HepG2 (cell line): Measurements from ENCODE around the gene CBLN3. TPM values are rescaled to one million over a fixed set of nuclear protein-coding genes. Genes with fewer than 3 reads are reported as not detected.

Experiments used
- AGO2 ChIP-seq: fragments of 200-400 bp; formaldehyde crosslinking; optimal IDR thresholded peaks from 2 replicates; pipeline ENCODE3; 2017; ENCODE audit warnings: mild to moderate bottlenecking, low read depth, low read length, moderate library complexity
- CBX1 ChIP-seq: IDR thresholded peaks from one replicate; pipeline ENCODE4 v1.6.1; 2016; ENCODE audit warnings: antibody characterized with exemption, low read depth
- DR1 ChIP-seq: sonication (generic); formaldehyde crosslinking; IDR thresholded peaks from 2 replicates; pipeline ENCODE4 v1.8.0; 2021; ENCODE audit warnings: mild to moderate bottlenecking, missing genetic modification reagents, inconsistent platforms
- EZH2 ChIP-seq: conservative IDR thresholded peaks from 2 replicates; pipeline ENCODE4 v1.6.1; 2012; ENCODE audit warnings: mild to moderate bottlenecking, low read depth, low read length, moderate library complexity
- IKZF4 ChIP-seq: sonication (generic); formaldehyde crosslinking; IDR thresholded peaks from 2 replicates; pipeline ENCODE4 v1.5.1; 2020; ENCODE audit warnings: borderline replicate concordance, mild to moderate bottlenecking, low read depth, missing genetic modification reagents; ENCODE audit errors: not compliant biosample characterization
- KLF6 ChIP-seq: IDR thresholded peaks from 2 replicates; pipeline ENCODE4 v1.8.0; 2016; ENCODE audit warnings: missing biosample characterization, missing genetic modification reagents
- MAFF ChIP-seq: IDR thresholded peaks from 2 replicates; pipeline ENCODE4 v1.6.1; 2011; ENCODE audit warnings: low read depth, low read length, improper control_type of control experiment
- NR2F6 ChIP-seq, 2 experiments: IDR thresholded peaks; 2 replicates each; pipeline ENCODE4 v1.6.1; 2016; ENCODE audit warnings: antibody characterized with exemption in 1 of 2, mild to moderate bottlenecking in 1 of 2
- ZFP91 ChIP-seq: sonication (generic); formaldehyde crosslinking; IDR thresholded peaks from 2 replicates; pipeline ENCODE4 v1.9.0; 2022; ENCODE audit warnings: missing genetic modification reagents, mild to moderate bottlenecking, borderline replicate concordance
- ZMYM3 ChIP-seq: sonication (generic); formaldehyde crosslinking; IDR thresholded peaks from 2 replicates; pipeline ENCODE4 v1.5.1; 2020; ENCODE audit warnings: mild to moderate bottlenecking, missing genetic modification reagents
- ZNF20 ChIP-seq: sonication (generic); formaldehyde crosslinking; IDR thresholded peaks from 2 replicates; pipeline ENCODE4 v1.4.0; 2020; ENCODE audit warnings: mild to moderate bottlenecking, moderate library complexity, missing genetic modification reagents
- ZNF33A ChIP-seq: sonication (generic); formaldehyde crosslinking; IDR thresholded peaks from 2 replicates; pipeline ENCODE4 v1.5.1; 2020; ENCODE audit warnings: missing genetic modification reagents, mild to moderate bottlenecking, moderate library complexity, borderline replicate concordance
- ZNF546 ChIP-seq: sonication (generic); formaldehyde crosslinking; conservative IDR thresholded peaks from 2 replicates; pipeline ENCODE4 v1.8.1; 2023; ENCODE audit warnings: mild to moderate bottlenecking, missing genetic modification reagents
- ZNF749 ChIP-seq: sonication (generic); formaldehyde crosslinking; IDR thresholded peaks from 2 replicates; pipeline ENCODE4 v1.8.0; 2022; ENCODE audit warnings: mild to moderate bottlenecking, missing genetic modification reagents, moderate library complexity, borderline replicate concordance
- ZNF788 ChIP-seq: sonication (generic); formaldehyde crosslinking; IDR thresholded peaks from 2 replicates; pipeline ENCODE4 v1.5.0; 2020; ENCODE audit warnings: mild to moderate bottlenecking, missing genetic modification reagents, borderline replicate concordance
- ZZZ3 ChIP-seq: sonication (generic); formaldehyde crosslinking; IDR thresholded peaks from 2 replicates; pipeline ENCODE4 v1.4.0; 2020; ENCODE audit warnings: missing genetic modification reagents, mild to moderate bottlenecking, borderline replicate concordance
- polyA plus RNA-seq, 8 experiments: library from polyadenylated mRNA; depleted of rRNA in 3 of 8; stranded (reverse) in 7 of 8; unstranded in 1 of 8; fragments of >200 nt; fragmentation: Illumina TruSeq in 4 of 8; extraction: Trizol in 4 of 8; gene quantifications; 2 replicates each; pipeline versions ENCODE4 v1.2.1 to v1.2.3, GENCODE V29; 2011 to 2016; ENCODE audit warnings: low read depth in 4 of 8, missing spikeins in 1 of 8, mixed read lengths in 1 of 8; ENCODE audit not compliant: insufficient read depth in 1 of 8
- total RNA-seq, 5 experiments: library from RNA; depleted of rRNA; stranded (reverse); fragments of >200 nt; fragmentation: Illumina TruSeq; extraction: Trizol; gene quantifications; 2 replicates each; pipeline ENCODE4 v1.2.3, GENCODE V29; 2016; ENCODE audit warnings: low read depth in 1 of 5
- TF ChIP-seq, protein P1 (sequence below): fragments of 450-650 bp; IDR thresholded peaks from 2 replicates; pipeline ENCODE4 v1.6.1; 2017
- TF ChIP-seq, protein P2 (sequence below): sonication (generic); formaldehyde crosslinking; conservative IDR thresholded peaks from 2 replicates; pipeline ENCODE4 v1.8.0; 2022; ENCODE audit warnings: low read depth, missing genetic modification reagents

Gene CBLN3
- total and polyA plus RNA-seq, 2 of the 13 experiments (the other 11 are each of a cell fraction or from before 2014, with no cell fraction given) = 0.66 to 0.98 TPM

- TF ChIP-seq ZFP91 (CRISPR knock-in tag) = no peak
- no peak for TF ChIP-seq KLF6
- TF ChIP-seq ZZZ3 (CRISPR knock-in tag) = no peak
- TF ChIP-seq, protein P1, sequence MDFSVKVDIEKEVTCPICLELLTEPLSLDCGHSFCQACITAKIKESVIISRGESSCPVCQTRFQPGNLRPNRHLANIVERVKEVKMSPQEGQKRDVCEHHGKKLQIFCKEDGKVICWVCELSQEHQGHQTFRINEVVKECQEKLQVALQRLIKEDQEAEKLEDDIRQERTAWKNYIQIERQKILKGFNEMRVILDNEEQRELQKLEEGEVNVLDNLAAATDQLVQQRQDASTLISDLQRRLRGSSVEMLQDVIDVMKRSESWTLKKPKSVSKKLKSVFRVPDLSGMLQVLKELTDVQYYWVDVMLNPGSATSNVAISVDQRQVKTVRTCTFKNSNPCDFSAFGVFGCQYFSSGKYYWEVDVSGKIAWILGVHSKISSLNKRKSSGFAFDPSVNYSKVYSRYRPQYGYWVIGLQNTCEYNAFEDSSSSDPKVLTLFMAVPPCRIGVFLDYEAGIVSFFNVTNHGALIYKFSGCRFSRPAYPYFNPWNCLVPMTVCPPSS = 0 out of 2 replicates have a peak, but pooled peaks have one; percentile 68
- TF ChIP-seq ZMYM3 (CRISPR knock-in tag) = no peak
- no peak for TF ChIP-seq CBX1
- TF ChIP-seq ZNF546 = no peak
- TF ChIP-seq AGO2 = no peak
- TF ChIP-seq NR2F6 (IDR thresholded peaks at IDR 0.05) = no peak
- TF ChIP-seq NR2F6 (CRISPR knock-in tag; IDR thresholded peaks at IDR 0.05) = no peak
- TF ChIP-seq ZNF33A (CRISPR knock-in tag) = no peak
- TF ChIP-seq MAFF = no peak
- no peak for TF ChIP-seq DR1 (CRISPR knock-in tag)
- TF ChIP-seq, protein P2, sequence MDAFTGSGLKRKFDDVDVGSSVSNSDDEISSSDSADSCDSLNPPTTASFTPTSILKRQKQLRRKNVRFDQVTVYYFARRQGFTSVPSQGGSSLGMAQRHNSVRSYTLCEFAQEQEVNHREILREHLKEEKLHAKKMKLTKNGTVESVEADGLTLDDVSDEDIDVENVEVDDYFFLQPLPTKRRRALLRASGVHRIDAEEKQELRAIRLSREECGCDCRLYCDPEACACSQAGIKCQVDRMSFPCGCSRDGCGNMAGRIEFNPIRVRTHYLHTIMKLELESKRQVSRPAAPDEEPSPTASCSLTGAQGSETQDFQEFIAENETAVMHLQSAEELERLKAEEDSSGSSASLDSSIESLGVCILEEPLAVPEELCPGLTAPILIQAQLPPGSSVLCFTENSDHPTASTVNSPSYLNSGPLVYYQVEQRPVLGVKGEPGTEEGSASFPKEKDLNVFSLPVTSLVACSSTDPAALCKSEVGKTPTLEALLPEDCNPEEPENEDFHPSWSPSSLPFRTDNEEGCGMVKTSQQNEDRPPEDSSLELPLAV (CRISPR knock-in tag) = no peak
- no peak for TF ChIP-seq ZNF788 (CRISPR knock-in tag)
- TF ChIP-seq IKZF4 = no peak
- TF ChIP-seq ZNF749 (CRISPR knock-in tag) = no peak
- TF ChIP-seq ZNF20 (CRISPR knock-in tag) = no peak
- 0 out of 2 replicates have a peak, but pooled peaks have one; percentile 31 for TF ChIP-seq EZH2
Measured at GRCh38 chr14:24378981-24379906, 50.2 kb downstream of the CBLN3 start (continued).
